Measurements from ENCODE around the gene LRRC55.

DNA sequence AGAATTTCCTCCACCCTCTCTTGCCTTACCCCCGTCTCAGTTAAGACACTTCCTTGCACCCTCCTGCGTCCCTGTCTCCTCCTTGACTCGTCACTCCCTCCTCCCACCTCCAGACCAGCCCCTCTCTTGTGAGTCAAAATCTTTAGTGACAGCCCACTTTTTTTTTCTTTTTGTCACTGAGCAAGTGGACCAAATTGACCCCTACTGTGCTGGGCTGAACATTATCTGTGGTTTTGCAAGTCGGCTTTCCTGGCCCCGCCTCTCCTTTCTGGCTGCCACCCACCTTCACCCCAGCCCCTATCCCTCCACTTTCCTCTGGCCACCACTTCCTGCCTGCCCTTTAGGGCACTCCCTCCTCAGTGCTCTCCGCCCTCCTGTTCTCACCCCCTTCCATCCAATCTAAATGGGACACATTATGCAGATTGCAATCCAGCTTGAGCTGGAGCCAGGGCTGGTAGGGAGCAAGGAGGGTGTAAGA lies 55.5 kb downstream of the LRRC55 start, which contains the start of gene APLNR:
- TF ChIP-seq, protein P1, sequence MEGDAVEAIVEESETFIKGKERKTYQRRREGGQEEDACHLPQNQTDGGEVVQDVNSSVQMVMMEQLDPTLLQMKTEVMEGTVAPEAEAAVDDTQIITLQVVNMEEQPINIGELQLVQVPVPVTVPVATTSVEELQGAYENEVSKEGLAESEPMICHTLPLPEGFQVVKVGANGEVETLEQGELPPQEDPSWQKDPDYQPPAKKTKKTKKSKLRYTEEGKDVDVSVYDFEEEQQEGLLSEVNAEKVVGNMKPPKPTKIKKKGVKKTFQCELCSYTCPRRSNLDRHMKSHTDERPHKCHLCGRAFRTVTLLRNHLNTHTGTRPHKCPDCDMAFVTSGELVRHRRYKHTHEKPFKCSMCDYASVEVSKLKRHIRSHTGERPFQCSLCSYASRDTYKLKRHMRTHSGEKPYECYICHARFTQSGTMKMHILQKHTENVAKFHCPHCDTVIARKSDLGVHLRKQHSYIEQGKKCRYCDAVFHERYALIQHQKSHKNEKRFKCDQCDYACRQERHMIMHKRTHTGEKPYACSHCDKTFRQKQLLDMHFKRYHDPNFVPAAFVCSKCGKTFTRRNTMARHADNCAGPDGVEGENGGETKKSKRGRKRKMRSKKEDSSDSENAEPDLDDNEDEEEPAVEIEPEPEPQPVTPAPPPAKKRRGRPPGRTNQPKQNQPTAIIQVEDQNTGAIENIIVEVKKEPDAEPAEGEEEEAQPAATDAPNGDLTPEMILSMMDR (IDR thresholded peaks at IDR 0.05 in 2 of 3, conservative IDR thresholded peaks at IDR 0.05 in 1 of 3; ENCODE audit: borderline replicate concordance in 1 of 3, insufficient read depth in 1 of 3, low read depth in 2 of 3, low read length in 2 of 3) = no peak
- no peak for TF ChIP-seq EZH2phosphoT487 (IDR thresholded peaks at IDR 0.05; ENCODE audit: borderline replicate concordance)
- TF ChIP-seq, protein P2, sequence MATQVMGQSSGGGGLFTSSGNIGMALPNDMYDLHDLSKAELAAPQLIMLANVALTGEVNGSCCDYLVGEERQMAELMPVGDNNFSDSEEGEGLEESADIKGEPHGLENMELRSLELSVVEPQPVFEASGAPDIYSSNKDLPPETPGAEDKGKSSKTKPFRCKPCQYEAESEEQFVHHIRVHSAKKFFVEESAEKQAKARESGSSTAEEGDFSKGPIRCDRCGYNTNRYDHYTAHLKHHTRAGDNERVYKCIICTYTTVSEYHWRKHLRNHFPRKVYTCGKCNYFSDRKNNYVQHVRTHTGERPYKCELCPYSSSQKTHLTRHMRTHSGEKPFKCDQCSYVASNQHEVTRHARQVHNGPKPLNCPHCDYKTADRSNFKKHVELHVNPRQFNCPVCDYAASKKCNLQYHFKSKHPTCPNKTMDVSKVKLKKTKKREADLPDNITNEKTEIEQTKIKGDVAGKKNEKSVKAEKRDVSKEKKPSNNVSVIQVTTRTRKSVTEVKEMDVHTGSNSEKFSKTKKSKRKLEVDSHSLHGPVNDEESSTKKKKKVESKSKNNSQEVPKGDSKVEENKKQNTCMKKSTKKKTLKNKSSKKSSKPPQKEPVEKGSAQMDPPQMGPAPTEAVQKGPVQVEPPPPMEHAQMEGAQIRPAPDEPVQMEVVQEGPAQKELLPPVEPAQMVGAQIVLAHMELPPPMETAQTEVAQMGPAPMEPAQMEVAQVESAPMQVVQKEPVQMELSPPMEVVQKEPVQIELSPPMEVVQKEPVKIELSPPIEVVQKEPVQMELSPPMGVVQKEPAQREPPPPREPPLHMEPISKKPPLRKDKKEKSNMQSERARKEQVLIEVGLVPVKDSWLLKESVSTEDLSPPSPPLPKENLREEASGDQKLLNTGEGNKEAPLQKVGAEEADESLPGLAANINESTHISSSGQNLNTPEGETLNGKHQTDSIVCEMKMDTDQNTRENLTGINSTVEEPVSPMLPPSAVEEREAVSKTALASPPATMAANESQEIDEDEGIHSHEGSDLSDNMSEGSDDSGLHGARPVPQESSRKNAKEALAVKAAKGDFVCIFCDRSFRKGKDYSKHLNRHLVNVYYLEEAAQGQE (IDR thresholded peaks at IDR 0.05; ENCODE audit: low read depth) = no peak
- TF ChIP-seq CBX3 (IDR thresholded peaks at IDR 0.05; ENCODE audit: low read depth) = no peak
- TF ChIP-seq SP1 (IDR thresholded peaks at IDR 0.05; ENCODE audit: low read depth) = no peak
- no peak for TF ChIP-seq RAD21 (IDR thresholded peaks at IDR 0.05; ENCODE audit: low read depth)
- no peak for TF ChIP-seq POLR2A (IDR thresholded peaks at IDR 0.05; ENCODE audit: borderline replicate concordance, extremely low read depth, insufficient read depth, insufficient read length)
- TF ChIP-seq YY1 (IDR thresholded peaks at IDR 0.05; ENCODE audit: extremely low read depth, insufficient replicate concordance, low read depth, low read length) = no peak
- TF ChIP-seq, protein P3, sequence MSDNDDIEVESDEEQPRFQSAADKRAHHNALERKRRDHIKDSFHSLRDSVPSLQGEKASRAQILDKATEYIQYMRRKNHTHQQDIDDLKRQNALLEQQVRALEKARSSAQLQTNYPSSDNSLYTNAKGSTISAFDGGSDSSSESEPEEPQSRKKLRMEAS (IDR thresholded peaks at IDR 0.05) = no peak
- TF ChIP-seq ELF1 (IDR thresholded peaks at IDR 0.05; ENCODE audit: borderline replicate concordance, low read depth) = no peak
- TF ChIP-seq EZH2 (IDR thresholded peaks at IDR 0.05) = no peak
